B cell (primary cell): ENCODE data around the gene NPAS3. TPM values are rescaled to one million over a fixed set of nuclear protein-coding genes. Genes with fewer than 3 reads are reported as not detected.

Source experiments
- ATAC-seq: fragments of 200-7000 bp; cut with Tn5 transposase; one replicate; pipeline ENCODE4 v1.10.0; 2021; ENCODE audit warnings: low read depth, mild to moderate bottlenecking, moderate number of reproducible peaks, moderate library complexity
- CTCF ChIA-PET: fragments of 350-600 bp; sonication (Branson Sonifier 250); formaldehyde crosslinking; loops from one replicate; lab custom pipeline; 2021; ENCODE audit warnings: antibody characterized with exemption, inconsistent platforms; lab: Charles Lee
- POLR2A ChIA-PET: fragments of 350-600 bp; sonication (Branson Sonifier 250); formaldehyde crosslinking; loops from one replicate; lab custom pipeline; 2021; ENCODE audit warnings: antibody characterized with exemption; lab: Charles Lee
- DNase-seq: peaks from one replicate; pipeline ENCODE4 v3.0.0; 2013
- H2AFZ ChIP-seq: 2 replicates; pipeline ENCODE4 v1.6.1; 2012; ENCODE audit warnings: mild to moderate bottlenecking, low read depth, low read length; ENCODE audit not compliant: insufficient read depth, poor library complexity, severe bottlenecking
- H3K27ac ChIP-seq, 2 donors: 1 replicate in 1 of 2; 2 replicates in 1 of 2; pipeline ENCODE4 v1.5.1; 2012 to 2013; ENCODE audit warnings: low read length in 2 of 2, mild to moderate bottlenecking in 2 of 2, moderate library complexity in 1 of 2
- H3K27me3 ChIP-seq, 4 experiments: fragments of 200-600 bp in 1 of 4; sonication (generic) in 1 of 4; replicated peaks in 1 of 4; 1 replicate in 2 of 4; 2 replicates in 2 of 4; pipeline versions ENCODE4 v1.6.1 to v1.7.0; 2013 to 2016; ENCODE audit warnings: low read length in 3 of 4, mild to moderate bottlenecking in 2 of 4, mixed read lengths in 1 of 4, moderate library complexity in 1 of 4; ENCODE audit not compliant: insufficient read depth in 4 of 4, control insufficient read depth in 3 of 4; ENCODE audit errors: control extremely low read depth in 1 of 4
- H3K36me3 ChIP-seq, 2 experiments: replicated peaks in 1 of 2; 1 replicate in 1 of 2; 2 replicates in 1 of 2; pipeline versions ENCODE4 v1.6.1 to v1.7.1; 2013; ENCODE audit warnings: low read length in 1 of 2; ENCODE audit not compliant: insufficient read depth in 2 of 2, control insufficient read depth in 1 of 2; ENCODE audit errors: control extremely low read depth in 1 of 2, extremely low read depth in 1 of 2
- H3K4me1 ChIP-seq, 2 donors: fragments of 200-600 bp in 1 of 2; sonication (generic) in 1 of 2; 1 replicate in 1 of 2; 2 replicates in 1 of 2; pipeline versions ENCODE4 v1.5.1 to v1.6.1; 2013 to 2017; ENCODE audit warnings: low read length in 2 of 2; ENCODE audit not compliant: control insufficient read depth in 2 of 2, insufficient read depth in 2 of 2
- H3K4me2 ChIP-seq: replicated peaks from 2 replicates; pipeline ENCODE3; 2012; ENCODE audit warnings: mild to moderate bottlenecking, low read depth, low read length; ENCODE audit not compliant: poor library complexity, severe bottlenecking
- H3K4me3 ChIP-seq, 5 experiments: fragments of 200-600 bp in 1 of 5; sonication (generic) in 1 of 5; 1 replicate in 3 of 5; 2 replicates in 2 of 5; pipeline versions ENCODE4 v1.5.1 to v1.7.0; 2011 to 2016; ENCODE audit warnings: low read length in 4 of 5, mild to moderate bottlenecking in 4 of 5, low read depth in 2 of 5, control low read depth in 1 of 5, moderate library complexity in 1 of 5; ENCODE audit not compliant: insufficient read depth in 1 of 5; ENCODE audit errors: control extremely low read depth in 1 of 5, extremely low read depth in 1 of 5
- H3K79me2 ChIP-seq: fragments of 200-600 bp; sonication (generic); one replicate; pipeline ENCODE4 v1.6.0; 2016; ENCODE audit warnings: low read length; ENCODE audit not compliant: control insufficient read depth, insufficient read depth
- H3K9ac ChIP-seq: fragments of 200-600 bp; sonication (generic); 2 replicates; pipeline ENCODE4 v1.6.1; 2017; ENCODE audit warnings: mild to moderate bottlenecking, low read length, moderate library complexity
- H3K9me3 ChIP-seq, 3 donors: one replicate each; pipeline versions ENCODE4 v1.6.1 to v1.7.1; 2013; ENCODE audit warnings: low read length in 2 of 3; ENCODE audit not compliant: control insufficient read depth in 2 of 3, insufficient read depth in 1 of 3; ENCODE audit errors: control extremely low read depth in 1 of 3
- H4K20me1 ChIP-seq: 2 replicates; pipeline ENCODE4 v1.6.0; 2012; ENCODE audit warnings: mild to moderate bottlenecking, low read length; ENCODE audit not compliant: insufficient read depth, control insufficient read depth, poor library complexity, severe bottlenecking
- H3K27ac Mint-ChIP-seq: one replicate; pipeline ENCODE4 v1.8.0; 2021; ENCODE audit warnings: mixed read lengths
- H3K27me3 Mint-ChIP-seq: one replicate; pipeline ENCODE4 v1.8.0; 2021; ENCODE audit warnings: mixed read lengths
- H3K4me1 Mint-ChIP-seq: one replicate; pipeline ENCODE4 v1.8.0; 2021; ENCODE audit warnings: mixed read lengths
- H3K4me3 Mint-ChIP-seq: one replicate; pipeline ENCODE4 v1.8.0; 2021; ENCODE audit warnings: mixed read lengths
- H3K9me3 Mint-ChIP-seq: one replicate; pipeline ENCODE4 v1.8.0; 2022; ENCODE audit warnings: mixed read lengths; ENCODE audit not compliant: insufficient read depth
- EZH2 ChIP-seq: IDR thresholded peaks from 2 replicates; pipeline ENCODE4 v1.6.1; 2012; ENCODE audit warnings: borderline replicate concordance, low read depth, mild to moderate bottlenecking, moderate library complexity, low read length; ENCODE audit not compliant: insufficient read depth, poor library complexity, severe bottlenecking
- WGBS: methylation state at CpG from one replicate; pipeline ENCODE4 v1.1.5; 2013; ENCODE audit warnings: missing lambda C conversion rate; ENCODE audit not compliant: insufficient coverage; 5-methylcytosine and 5-hydroxymethylcytosine counted together
- intact Hi-C: fragments of 100-400 bp; cut with micrococcal nuclease; formaldehyde crosslinking; loops from one replicate; pipeline ENCODE4 v1.10.0; 2022
- polyA plus RNA-seq: library from polyadenylated mRNA; depleted of rRNA; stranded (reverse); fragments of >200 nt; gene quantifications from 2 replicates; pipeline ENCODE4 v1.2.3, GENCODE V29; 2012
- total RNA-seq, 2 donors: library from RNA; stranded (reverse); fragments of 120-200 nt in 1 of 2; gene quantifications; 1 replicate in 1 of 2; 2 replicates in 1 of 2; pipeline versions ENCODE4 v1.2.3 to v1.2.4, GENCODE V29; 2013 to 2022
- TF ChIP-seq, protein P1 (sequence below): fragments of 200-600 bp; IDR thresholded peaks from one replicate; pipeline ENCODE4 v1.8.0; 2022; ENCODE audit warnings: antibody characterized with exemption, mild to moderate bottlenecking

Gene NPAS3
- total and polyA plus RNA-seq, 2 donors (not counting 1 experiment from before 2014, with no cell fraction given): not detected

DNA sequence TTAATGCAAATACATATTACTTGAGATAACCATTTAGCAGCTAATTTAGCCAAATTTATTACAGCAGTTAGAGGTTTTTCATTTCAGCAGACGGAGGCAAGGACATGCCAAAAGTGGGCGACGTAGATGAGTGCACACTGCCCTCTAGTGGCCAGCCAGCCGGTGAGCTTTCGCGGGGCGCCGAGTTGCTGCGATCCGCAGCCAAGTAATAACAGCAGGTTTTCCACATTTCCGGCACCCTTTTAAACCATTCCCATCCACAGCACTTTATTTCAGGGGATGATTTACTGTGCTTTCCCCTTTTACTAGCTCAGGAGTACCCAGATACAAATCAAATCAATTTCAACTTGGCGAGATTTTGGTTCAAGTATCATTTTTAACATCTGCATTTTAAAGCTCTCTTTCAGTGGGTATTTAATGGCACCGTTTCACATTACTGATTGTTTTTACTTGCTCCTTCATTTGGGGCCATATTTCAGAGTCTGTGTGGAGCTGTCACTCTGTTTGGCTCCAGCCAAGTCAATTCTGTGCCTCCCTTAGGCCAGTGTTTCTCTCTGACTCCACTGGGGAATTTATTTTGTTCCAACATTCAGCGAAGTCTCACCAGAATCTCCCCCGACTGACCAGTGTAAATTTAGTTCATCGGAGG is 854.2 kb downstream of the NPAS3 start:
- intact Hi-C loops: no loop called here
- TF ChIP-seq EZH2: no peak
- TF ChIP-seq, protein P1, sequence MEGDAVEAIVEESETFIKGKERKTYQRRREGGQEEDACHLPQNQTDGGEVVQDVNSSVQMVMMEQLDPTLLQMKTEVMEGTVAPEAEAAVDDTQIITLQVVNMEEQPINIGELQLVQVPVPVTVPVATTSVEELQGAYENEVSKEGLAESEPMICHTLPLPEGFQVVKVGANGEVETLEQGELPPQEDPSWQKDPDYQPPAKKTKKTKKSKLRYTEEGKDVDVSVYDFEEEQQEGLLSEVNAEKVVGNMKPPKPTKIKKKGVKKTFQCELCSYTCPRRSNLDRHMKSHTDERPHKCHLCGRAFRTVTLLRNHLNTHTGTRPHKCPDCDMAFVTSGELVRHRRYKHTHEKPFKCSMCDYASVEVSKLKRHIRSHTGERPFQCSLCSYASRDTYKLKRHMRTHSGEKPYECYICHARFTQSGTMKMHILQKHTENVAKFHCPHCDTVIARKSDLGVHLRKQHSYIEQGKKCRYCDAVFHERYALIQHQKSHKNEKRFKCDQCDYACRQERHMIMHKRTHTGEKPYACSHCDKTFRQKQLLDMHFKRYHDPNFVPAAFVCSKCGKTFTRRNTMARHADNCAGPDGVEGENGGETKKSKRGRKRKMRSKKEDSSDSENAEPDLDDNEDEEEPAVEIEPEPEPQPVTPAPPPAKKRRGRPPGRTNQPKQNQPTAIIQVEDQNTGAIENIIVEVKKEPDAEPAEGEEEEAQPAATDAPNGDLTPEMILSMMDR: peak; percentile 79
- peak; percentile 53 for DNase-seq
- WGBS: 19% methylated on average over 14 of the region's 16 CpGs
- ChIA-PET CTCF (interaction anchor here (0.6 to 2.8 kb wide), 21 partner anchors 9 to 1244 kb away, joined by 3 to 19 read pairs (median 5); no protein-coding TSS in a partner anchor), POLR2A (no interaction called here)
- Histone ChIP-seq H4K20me1 (no peaks in the 10 kb centered on the region), H3K4me1 (peaks cover 4 to 8% of the 10 kb centered on the region in 2 donors), H3K9me3 (no peaks in the 10 kb centered on the region), H2AFZ (peak overlapping the region; percentile 59), H3K36me3 (no peaks in the 10 kb centered on the region), H3K27ac (no peak overlapping the region), H3K79me2 (no peaks in the 10 kb centered on the region), H3K4me2 (peak overlapping the region; percentile 32), H3K27me3 (peaks cover 0 to 20% (median 6%) of the 10 kb centered on the region in 4 experiments), H3K4me3 (no peak overlapping the region), H3K9ac (no peak overlapping the region)
- Mint-ChIP-seq H3K27ac (no peak overlapping the region), H3K4me3 (peak overlapping the region; percentile 21), H3K27me3 (peaks cover 36% of the 10 kb centered on the region), H3K4me1 (peaks cover 6% of the 10 kb centered on the region), H3K9me3 (no peaks in the 10 kb centered on the region)
- no peak for ATAC-seq
